SK-N-SH treated with all-trans-retinoic acid at 6 μM for 48 hours (cell line): Measurements from ENCODE around the gene VSIR.

Source experiments
- ATAC-seq: fragments of 200-7000 bp; cut with Tn5 transposase; 3 replicates; pipeline ENCODE4 v1.9.1; 2020; ENCODE audit warnings: mild to moderate bottlenecking, moderate library complexity
- ARNTL ChIP-seq: fragments of 450-650 bp; formaldehyde crosslinking; IDR thresholded peaks from 2 replicates; pipeline ENCODE4 v1.5.0; 2020; ENCODE audit warnings: low read depth, mild to moderate bottlenecking, moderate library complexity, borderline replicate concordance
- BACH2 ChIP-seq: fragments of 250-450 bp; sonication (Bioruptor Pico); IDR thresholded peaks from 2 replicates; pipeline ENCODE4 v1.9.0; 2021; ENCODE audit warnings: mild to moderate bottlenecking, borderline replicate concordance
- CREB5 ChIP-seq: fragments of 250-450 bp; sonication (Bioruptor Pico); IDR thresholded peaks from 2 replicates; pipeline ENCODE4 v1.5.1; 2020; ENCODE audit warnings: low read depth, mild to moderate bottlenecking, moderate library complexity
- CSRNP3 ChIP-seq: fragments of 250-450 bp; sonication (Bioruptor Pico); IDR thresholded peaks from 2 replicates; pipeline ENCODE4 v1.5.1; 2021; ENCODE audit warnings: mild to moderate bottlenecking, moderate library complexity
- ESRRG ChIP-seq: fragments of 250-450 bp; sonication (Bioruptor Pico); IDR thresholded peaks from 2 replicates; pipeline ENCODE4 v1.6.1; 2021; ENCODE audit warnings: mild to moderate bottlenecking
- GLIS3 ChIP-seq: fragments of 250-450 bp; sonication (Bioruptor Pico); IDR thresholded peaks from 2 replicates; pipeline ENCODE4 v1.5.0; 2020; ENCODE audit warnings: mild to moderate bottlenecking, moderate library complexity
- ISL1 ChIP-seq: fragments of 250-450 bp; sonication (Bioruptor Pico); IDR thresholded peaks from 2 replicates; pipeline ENCODE4 v2.1.2; 2022; ENCODE audit warnings: mild to moderate bottlenecking, moderate library complexity
- OSR1 ChIP-seq: fragments of 250-450 bp; sonication (Bioruptor Pico); IDR thresholded peaks from 2 replicates; pipeline ENCODE4 v1.8.0; 2022; ENCODE audit warnings: moderate library complexity, mild to moderate bottlenecking, inconsistent platforms
- PATZ1 ChIP-seq: fragments of 250-450 bp; sonication (Bioruptor Pico); IDR thresholded peaks from 2 replicates; pipeline ENCODE4 v1.8.0; 2020; ENCODE audit warnings: mild to moderate bottlenecking, moderate library complexity, borderline replicate concordance
- POU6F1 ChIP-seq: fragments of 250-450 bp; sonication (Bioruptor Pico); IDR thresholded peaks from 2 replicates; pipeline ENCODE4 v1.8.0; 2021; ENCODE audit warnings: low read depth, mild to moderate bottlenecking, moderate library complexity, borderline replicate concordance
- PPARA ChIP-seq: fragments of 250-450 bp; sonication (Bioruptor Pico); IDR thresholded peaks from 2 replicates; pipeline ENCODE4 v1.5.0; 2020; ENCODE audit warnings: mild to moderate bottlenecking, borderline replicate concordance
- RARB ChIP-seq: fragments of 250-450 bp; sonication (Bioruptor Pico); IDR thresholded peaks from 2 replicates; pipeline ENCODE4 v1.8.0; 2021; ENCODE audit warnings: mild to moderate bottlenecking, moderate library complexity
- SNAI2 ChIP-seq: fragments of 250-450 bp; sonication (Bioruptor Pico); IDR thresholded peaks from 2 replicates; pipeline ENCODE4 v1.5.0; 2020; ENCODE audit warnings: mild to moderate bottlenecking, moderate library complexity
- TOX ChIP-seq: fragments of 250-450 bp; sonication (Bioruptor Pico); IDR thresholded peaks from 2 replicates; pipeline ENCODE4 v1.8.0; 2021; ENCODE audit warnings: mild to moderate bottlenecking, moderate library complexity, borderline replicate concordance
- TSHZ2 ChIP-seq: fragments of 250-450 bp; sonication (Bioruptor Pico); IDR thresholded peaks from 2 replicates; pipeline ENCODE4 v1.5.0; 2020; ENCODE audit warnings: mild to moderate bottlenecking, moderate library complexity
- ZC3H10 ChIP-seq: fragments of 250-450 bp; sonication (Bioruptor Pico); IDR thresholded peaks from 2 replicates; pipeline ENCODE4 v1.5.1; 2021; ENCODE audit warnings: mild to moderate bottlenecking, moderate library complexity
- ZFP3 ChIP-seq: fragments of 250-450 bp; sonication (Bioruptor Pico); IDR thresholded peaks from 2 replicates; pipeline ENCODE4 v1.5.0; 2020; ENCODE audit warnings: mild to moderate bottlenecking, moderate library complexity
- ZFP30 ChIP-seq: fragments of 450-650 bp; formaldehyde crosslinking; IDR thresholded peaks from 2 replicates; pipeline ENCODE4 v1.5.0; 2022; ENCODE audit warnings: mild to moderate bottlenecking, moderate library complexity
- ZNF8 ChIP-seq: fragments of 450-650 bp; formaldehyde crosslinking; IDR thresholded peaks from 2 replicates; pipeline ENCODE4 v1.5.0; 2020; ENCODE audit warnings: mild to moderate bottlenecking, moderate library complexity

Gene VSIR

GRCh38 chr10:71777213-71777985, 4.1 kb upstream of the VSIR start:
- TF ChIP-seq ZC3H10 (CRISPR knock-in tag), result no peak
- TF ChIP-seq ZFP3 (CRISPR knock-in tag), result no peak
- no peak for TF ChIP-seq GLIS3 (CRISPR knock-in tag)
- TF ChIP-seq CREB5 (CRISPR knock-in tag), result no peak
- no peak for TF ChIP-seq ZFP30 (CRISPR knock-in tag)
- no peak for TF ChIP-seq SNAI2 (CRISPR knock-in tag)
- no peak for ATAC-seq

GRCh38 chr10:71776481-71776925, 3.2 kb upstream of the VSIR start:
- TF ChIP-seq ZFP3 (CRISPR knock-in tag) (no peak), PPARA (no peak), GLIS3 (CRISPR knock-in tag) (no peak), ESRRG (CRISPR knock-in tag) (no peak), BACH2 (CRISPR knock-in tag) (no peak), POU6F1 (CRISPR knock-in tag) (no peak)
- no peak for ATAC-seq

GRCh38 chr10:71774916-71775702, 1.8 kb upstream of the VSIR start:
- TF ChIP-seq ISL1 (no peak), ZFP3 (CRISPR knock-in tag) (no peak), ZNF8 (CRISPR knock-in tag) (no peak), ESRRG (CRISPR knock-in tag) (no peak), GLIS3 (CRISPR knock-in tag) (no peak), BACH2 (CRISPR knock-in tag) (no peak), CSRNP3 (no peak), ZFP30 (CRISPR knock-in tag) (no peak), CREB5 (CRISPR knock-in tag) (no peak), ARNTL (CRISPR knock-in tag) (no peak), TSHZ2 (CRISPR knock-in tag) (no peak), POU6F1 (CRISPR knock-in tag) (no peak), RARB (no peak), ZC3H10 (CRISPR knock-in tag) (no peak), OSR1 (CRISPR knock-in tag) (no peak), TOX (no peak), PATZ1 (CRISPR knock-in tag) (no peak)
- ATAC-seq, result no peak
